CD4-positive, alpha-beta T cell treated with Interleukin-21 for 1 hour (primary cell): ENCODE measurements around the gene CTSZ.

Experiments used
- DNase-seq: peaks from one replicate; pipeline ENCODE4 v3.0.0-alpha.2; 2020

Gene CTSZ

GRCh38 chr20:59031564-59032022, 24.5 kb upstream of the CTSZ start:
- DNase-seq: peak; percentile 46

GRCh38 chr20:59030911-59031563, 24.0 kb upstream of the CTSZ start:
- no peak for DNase-seq

- DNase-seq: no peak
These were observed 21.8 kb upstream of the CTSZ start for GRCh38 chr20:59028812-59029211.

DNA sequence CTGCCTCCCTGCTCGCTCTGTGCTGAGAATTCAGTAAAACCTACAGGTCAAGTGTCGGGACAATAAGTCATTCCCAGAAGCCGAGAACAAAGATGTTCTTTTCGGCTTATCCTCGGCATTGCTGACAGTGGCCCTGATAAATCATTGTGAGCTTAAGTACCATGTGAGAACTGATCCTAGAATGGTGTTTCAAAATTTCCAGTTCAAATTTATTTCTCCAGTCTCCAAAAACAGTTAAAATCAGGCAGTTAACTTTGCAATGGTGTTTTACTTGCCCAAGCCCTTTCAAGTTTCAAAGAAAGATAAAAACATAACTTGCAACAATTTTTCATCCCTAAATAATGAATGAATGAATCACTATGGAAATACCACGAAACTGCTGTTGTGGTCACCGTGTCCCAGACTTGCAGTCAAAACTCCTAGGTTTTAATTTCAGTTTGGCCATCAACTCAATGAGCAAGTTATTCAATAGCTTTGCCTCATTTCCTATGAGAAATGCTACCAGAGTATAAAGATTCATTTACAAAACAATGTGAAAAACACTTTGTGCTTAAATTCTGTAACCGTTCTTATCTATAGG, 20.8 kb upstream of the CTSZ start:
- no peak for DNase-seq

- no peak for DNase-seq
These were observed 20.1 kb upstream of the CTSZ start for GRCh38 chr20:59026904-59027740.

DNA sequence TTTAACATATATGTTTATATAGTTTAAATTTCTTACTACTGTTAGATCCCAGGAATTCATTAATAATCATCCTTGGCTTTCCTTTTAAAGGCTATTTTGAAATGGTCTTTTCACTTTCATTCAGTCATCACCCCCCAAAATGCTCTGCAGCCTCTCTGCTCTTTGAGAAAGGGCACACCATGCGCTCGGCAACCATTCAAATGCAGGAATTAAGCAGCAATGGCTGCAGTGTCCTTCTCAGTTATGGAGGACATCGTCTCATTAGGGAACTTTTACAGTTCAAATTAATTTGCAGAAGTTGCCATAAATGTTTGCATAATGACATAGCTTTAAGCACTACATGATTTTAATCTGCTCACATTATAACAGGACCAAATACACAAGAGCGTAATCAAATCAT, 18.5 kb upstream of the CTSZ start:
- DNase-seq: no peak

GRCh38 chr20:59025086-59025485, 18.0 kb upstream of the CTSZ start:
- DNase-seq: no peak

GRCh38 chr20:59024111-59024530, 17.1 kb upstream of the CTSZ start:
- no peak for DNase-seq

DNA sequence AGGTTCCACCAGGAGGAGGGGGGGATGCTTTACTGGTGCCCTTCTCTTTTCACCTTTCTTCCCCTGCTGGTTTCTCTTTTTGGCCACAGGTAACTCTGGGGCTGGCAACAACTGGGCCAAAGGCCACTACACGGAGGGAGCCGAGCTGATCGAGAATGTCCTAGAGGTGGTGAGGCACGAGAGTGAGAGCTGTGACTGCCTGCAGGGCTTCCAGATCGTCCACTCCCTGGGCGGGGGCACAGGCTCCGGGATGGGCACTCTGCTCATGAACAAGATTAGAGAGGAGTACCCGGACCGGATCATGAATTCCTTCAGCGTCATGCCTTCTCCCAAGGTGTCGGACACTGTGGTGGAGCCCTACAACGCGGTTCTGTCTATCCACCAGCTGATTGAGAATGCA, 16.6 kb upstream of the CTSZ start:
- no peak for DNase-seq

DNA sequence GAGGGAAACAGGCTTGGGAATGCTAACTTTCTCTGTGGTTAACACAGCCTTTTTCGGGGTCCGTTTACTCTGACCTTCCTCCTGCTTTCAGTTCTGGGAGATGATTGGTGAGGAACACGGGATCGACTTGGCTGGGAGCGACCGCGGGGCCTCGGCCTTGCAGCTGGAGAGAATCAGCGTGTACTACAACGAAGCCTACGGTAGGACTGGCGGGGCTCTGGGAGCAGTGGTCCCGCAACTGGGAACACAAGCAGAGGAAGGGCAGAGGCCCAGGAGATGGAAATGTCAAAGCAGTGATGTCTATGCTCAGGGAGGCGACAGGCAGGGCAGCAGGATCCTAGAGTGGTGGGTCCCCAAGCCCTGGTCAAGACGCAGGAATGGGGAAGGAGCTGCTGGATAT, 15.7 kb upstream of the CTSZ start:
- no peak for DNase-seq

GRCh38 chr20:59020938-59021551, 14.0 kb upstream of the CTSZ start:
- no peak for DNase-seq

DNA sequence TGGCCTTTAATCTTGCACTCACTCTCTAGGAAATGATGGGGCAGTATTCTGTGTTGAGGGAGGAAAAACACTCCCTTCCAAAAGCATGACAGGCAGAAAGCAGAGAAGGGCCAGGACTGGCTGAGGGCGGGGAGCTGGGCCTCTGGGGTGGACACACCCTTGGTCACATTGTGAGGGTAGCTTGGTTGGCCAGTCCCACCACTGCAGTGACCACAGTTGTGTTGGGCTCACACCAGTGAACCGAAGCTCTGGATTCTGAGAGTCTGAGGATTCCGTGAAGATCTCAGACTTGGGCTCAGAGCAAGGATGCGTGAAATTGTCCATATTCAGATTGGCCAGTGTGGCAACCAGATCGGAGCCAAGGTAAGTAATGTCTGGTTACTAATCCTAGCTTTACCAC, 12.2 kb upstream of the CTSZ start, which contains the start of gene TUBB1:
Gene TUBB1, plus strand, starts transcription at position 213 of the 400 bp plus-strand sequence. Its CDS starts 94 bp downstream, at position 307.
- no peak for DNase-seq

GRCh38 chr20:59018817-59019216, 11.8 kb upstream of the CTSZ start:
- no peak for DNase-seq

DNA sequence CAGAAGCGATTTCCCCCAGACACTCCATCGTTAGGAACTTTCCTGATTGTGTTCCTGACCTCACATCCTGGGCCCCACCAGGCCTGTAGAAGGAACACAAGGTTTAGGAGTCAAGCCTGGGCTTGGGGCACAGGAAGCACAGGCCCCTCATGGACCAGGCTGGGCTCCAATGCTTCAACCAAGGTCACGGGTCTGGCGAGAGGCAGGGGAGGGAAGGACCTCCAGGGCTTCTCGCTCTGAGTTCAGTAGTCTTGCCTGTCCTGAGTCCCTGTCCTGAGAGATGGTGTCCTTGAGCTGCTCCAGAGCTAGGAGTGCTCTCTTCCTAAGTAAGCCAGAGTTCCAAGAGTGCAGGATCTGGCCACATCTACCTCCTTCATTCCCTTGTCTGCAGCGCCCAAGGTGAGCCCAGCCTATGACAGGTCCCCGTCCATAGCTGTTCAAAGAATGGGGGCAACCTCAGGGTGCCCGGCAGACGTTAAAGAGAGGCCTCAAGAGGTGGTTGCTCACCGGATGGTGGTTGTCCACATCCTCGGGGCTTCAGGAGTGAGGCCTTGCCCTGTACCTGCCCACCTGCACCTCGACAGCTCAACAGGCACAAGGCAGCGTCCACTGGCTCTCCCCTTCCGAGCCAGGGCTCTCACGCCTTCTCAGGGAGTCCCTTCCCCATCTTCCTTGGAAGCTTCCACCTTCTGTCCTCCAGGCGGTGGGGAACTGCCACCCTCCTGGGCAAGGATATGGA, 10.6 kb upstream of the CTSZ start:
- no peak for DNase-seq

GRCh38 chr20:59016795-59017492, 9.9 kb upstream of the CTSZ start:
- no peak for DNase-seq

GRCh38 chr20:59015812-59016711, 9.0 kb upstream of the CTSZ start:
- DNase-seq: no peak

DNA sequence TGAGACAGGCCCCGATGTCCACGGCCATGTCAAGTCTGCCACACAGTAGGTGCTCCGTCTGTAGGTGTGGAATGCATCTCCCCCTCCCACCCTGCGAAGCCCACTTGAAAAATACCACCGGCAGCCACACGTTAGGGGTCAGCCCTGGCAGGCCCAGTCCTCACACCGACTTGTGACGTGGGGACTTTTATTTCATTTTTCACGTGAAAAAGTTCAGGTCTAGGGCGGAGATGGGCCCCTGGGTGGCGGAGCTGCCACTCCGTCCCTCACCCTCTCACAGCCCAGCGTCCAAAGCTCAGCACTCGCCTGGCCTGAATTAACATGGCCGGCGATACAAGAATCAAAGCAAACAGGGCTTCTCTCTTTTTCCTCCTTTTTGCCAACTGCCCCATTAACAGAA, 8.4 kb upstream of the CTSZ start:
- DNase-seq: no peak

GRCh38 chr20:59014680-59015389, 7.8 kb upstream of the CTSZ start:
- no peak for DNase-seq

- DNase-seq: peak; percentile 42
These were observed 7.0 kb upstream of the CTSZ start for GRCh38 chr20:59013959-59014608.
